SU-DHL-6 (cell line): ENCODE results near the gene ADAMTS14.

Source experiments
- H2AFZ ChIP-seq: fragments of 200-600 bp; sonication (generic); 2 replicates; pipeline ENCODE4 v1.6.1; 2014; ENCODE audit warnings: low read depth, mild to moderate bottlenecking, moderate library complexity, mixed read lengths, antibody characterized with exemption, low read length; ENCODE audit not compliant: severe bottlenecking
- H3F3A ChIP-seq: fragments of 200-600 bp; shearing (Covaris generic); 2 replicates; pipeline ENCODE4 v1.6.0; 2016; ENCODE audit warnings: antibody characterized with exemption, mild to moderate bottlenecking; ENCODE audit not compliant: insufficient read depth
- H3K27ac ChIP-seq: fragments of 200-600 bp; sonication (generic); 2 replicates; pipeline ENCODE4 v1.5.1; 2016; ENCODE audit warnings: low read depth, mild to moderate bottlenecking, low read length, moderate library complexity, mixed read lengths
- H3K27me3 ChIP-seq: fragments of 200-600 bp; sonication (generic), shearing (Covaris generic); 2 replicates; pipeline ENCODE4 v1.6.0; 2014; ENCODE audit warnings: mild to moderate bottlenecking, low read length
- H3K36me3 ChIP-seq: fragments of 200-600 bp; sonication (generic); 2 replicates; pipeline ENCODE4 v1.6.1; 2014; ENCODE audit warnings: mild to moderate bottlenecking, low read length, mixed read lengths
- H3K4me2 ChIP-seq: fragments of 300-600, 200-600 bp; shearing (Covaris generic), sonication (generic); 2 replicates; pipeline ENCODE4 v1.6.0; 2014; ENCODE audit warnings: low read length, low read depth, mild to moderate bottlenecking; ENCODE audit not compliant: poor library complexity, severe bottlenecking
- H3K4me3 ChIP-seq: fragments of 200-600 bp; sonication (generic); 2 replicates; pipeline ENCODE4 v1.5.1; 2014; ENCODE audit warnings: antibody characterized with exemption, low read length, mild to moderate bottlenecking, mixed read lengths; ENCODE audit not compliant: insufficient read depth, poor library complexity, severe bottlenecking
- H3K79me2 ChIP-seq: fragments of 200-600 bp; sonication (generic); 2 replicates; pipeline ENCODE4 v1.6.1; 2014; ENCODE audit warnings: mild to moderate bottlenecking, low read length, moderate library complexity; ENCODE audit not compliant: insufficient read depth
- H3K9ac ChIP-seq: fragments of 200-600 bp; sonication (generic); 2 replicates; pipeline ENCODE4 v1.7.0; 2014; ENCODE audit warnings: mild to moderate bottlenecking, low read length
- H3K9me2 ChIP-seq: fragments of 200-600 bp; sonication (generic); replicated peaks from 2 replicates; pipeline ENCODE4 v1.6.1; 2014; ENCODE audit warnings: low read length; ENCODE audit not compliant: insufficient read depth
- H3K9me3 ChIP-seq: fragments of 200-600 bp; sonication (generic); 2 replicates; pipeline ENCODE4 v1.6.1; 2014; ENCODE audit warnings: low read length, mixed read lengths; ENCODE audit not compliant: insufficient read depth
- H4K20me1 ChIP-seq: fragments of 200-600 bp; sonication (generic); 2 replicates; pipeline ENCODE4 v1.6.1; 2014; ENCODE audit warnings: low read depth, mild to moderate bottlenecking, antibody characterized with exemption, low read length, moderate library complexity, mixed read lengths
- CTCF ChIP-seq: fragments of 200-600 bp; sonication (generic); IDR thresholded peaks from one replicate; pipeline ENCODE4 v1.5.1; 2017; ENCODE audit warnings: antibody characterized with exemption, mild to moderate bottlenecking, low read length, moderate library complexity; ENCODE audit not compliant: insufficient read depth, poor library complexity, severe bottlenecking
- EZH2phosphoT487 ChIP-seq: fragments of 200-600 bp; sonication (generic), shearing (Covaris generic); conservative IDR thresholded peaks from 2 replicates; pipeline ENCODE4 v1.6.1; 2018; ENCODE audit warnings: mild to moderate bottlenecking, antibody characterized with exemption, low read length, moderate library complexity, mixed read lengths

Gene ADAMTS14

GRCh38 chr10:70683601-70683934 lies 11.3 kb downstream of the ADAMTS14 start:
- Histone ChIP-seq H3K27me3 (no peaks in the 10 kb centered on the region), H3F3A (no peaks in the 10 kb centered on the region), H2AFZ (no peak overlapping the region), H3K9ac (no peak overlapping the region), H3K27ac (no peak overlapping the region), H4K20me1 (no peaks in the 10 kb centered on the region), H3K4me2 (no peak overlapping the region), H3K9me2 (no peaks in the 10 kb centered on the region), H3K36me3 (no peaks in the 10 kb centered on the region), H3K4me3 (no peak overlapping the region), H3K9me3 (no peaks in the 10 kb centered on the region), H3K79me2 (no peaks in the 10 kb centered on the region)
- TF ChIP-seq EZH2phosphoT487 = no peak
- no peak for TF ChIP-seq CTCF

- Histone ChIP-seq H3F3A (no peaks in the 10 kb centered on the region), H3K79me2 (no peaks in the 10 kb centered on the region), H3K9me3 (no peaks in the 10 kb centered on the region), H3K36me3 (no peaks in the 10 kb centered on the region), H3K27ac (no peak overlapping the region), H2AFZ (no peak overlapping the region), H4K20me1 (no peaks in the 10 kb centered on the region), H3K9ac (no peak overlapping the region), H3K4me3 (no peak overlapping the region), H3K9me2 (no peaks in the 10 kb centered on the region), H3K4me2 (no peak overlapping the region), H3K27me3 (no peaks in the 10 kb centered on the region)
- no peak for TF ChIP-seq EZH2phosphoT487
- no peak for TF ChIP-seq CTCF
Measured at GRCh38 chr10:70683940-70684339, 11.6 kb downstream of the ADAMTS14 start.

GRCh38 chr10:70684374-70684773 lies 12.1 kb downstream of the ADAMTS14 start:
- Histone ChIP-seq H3K79me2 (no peaks in the 10 kb centered on the region), H3K9ac (no peak overlapping the region), H3K9me2 (no peaks in the 10 kb centered on the region), H3K4me2 (no peak overlapping the region), H4K20me1 (no peaks in the 10 kb centered on the region), H3K27me3 (no peaks in the 10 kb centered on the region), H3K36me3 (no peaks in the 10 kb centered on the region), H3K9me3 (no peaks in the 10 kb centered on the region), H3K27ac (no peak overlapping the region), H2AFZ (no peak overlapping the region), H3F3A (no peaks in the 10 kb centered on the region), H3K4me3 (no peak overlapping the region)
- no peak for TF ChIP-seq EZH2phosphoT487
- no peak for TF ChIP-seq CTCF
